DND-41 (cell line): ENCODE data around the gene EHMT1.

Experiments
- EZH2 ChIP-seq: IDR thresholded peaks from 3 replicates; pipeline ENCODE4 v1.6.1; 2012; ENCODE audit warnings: borderline replicate concordance, low read depth, mild to moderate bottlenecking, moderate library complexity, low read length, inconsistent platforms; ENCODE audit not compliant: severe bottlenecking
- TF ChIP-seq, protein P1 (sequence below): IDR thresholded peaks from 2 replicates; pipeline ENCODE4 v1.5.1; 2012; ENCODE audit warnings: borderline replicate concordance, low read length, moderate library complexity, mild to moderate bottlenecking; ENCODE audit not compliant: poor library complexity, severe bottlenecking; ENCODE audit errors: extremely low read depth

- TF ChIP-seq, protein P1, sequence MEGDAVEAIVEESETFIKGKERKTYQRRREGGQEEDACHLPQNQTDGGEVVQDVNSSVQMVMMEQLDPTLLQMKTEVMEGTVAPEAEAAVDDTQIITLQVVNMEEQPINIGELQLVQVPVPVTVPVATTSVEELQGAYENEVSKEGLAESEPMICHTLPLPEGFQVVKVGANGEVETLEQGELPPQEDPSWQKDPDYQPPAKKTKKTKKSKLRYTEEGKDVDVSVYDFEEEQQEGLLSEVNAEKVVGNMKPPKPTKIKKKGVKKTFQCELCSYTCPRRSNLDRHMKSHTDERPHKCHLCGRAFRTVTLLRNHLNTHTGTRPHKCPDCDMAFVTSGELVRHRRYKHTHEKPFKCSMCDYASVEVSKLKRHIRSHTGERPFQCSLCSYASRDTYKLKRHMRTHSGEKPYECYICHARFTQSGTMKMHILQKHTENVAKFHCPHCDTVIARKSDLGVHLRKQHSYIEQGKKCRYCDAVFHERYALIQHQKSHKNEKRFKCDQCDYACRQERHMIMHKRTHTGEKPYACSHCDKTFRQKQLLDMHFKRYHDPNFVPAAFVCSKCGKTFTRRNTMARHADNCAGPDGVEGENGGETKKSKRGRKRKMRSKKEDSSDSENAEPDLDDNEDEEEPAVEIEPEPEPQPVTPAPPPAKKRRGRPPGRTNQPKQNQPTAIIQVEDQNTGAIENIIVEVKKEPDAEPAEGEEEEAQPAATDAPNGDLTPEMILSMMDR: no peak
- TF ChIP-seq EZH2: no peak
Observed at GRCh38 chr9:137776306-137776995, 157.6 kb downstream of the EHMT1 start.
